GOT3 (cell line): ENCODE measurements around the gene YIF1B.
"Not testable (repeated sequence)": the region's sequence is repeated elsewhere in the genome, so short reads cannot be mapped to it uniquely, and the experiment has no call there.

Experiments
- DNase-seq: peaks from one replicate; lab custom pipeline; 2025; ENCODE audit warnings: mixed read lengths; lab: John Stamatoyannopoulos, UW

Gene YIF1B

DNA sequence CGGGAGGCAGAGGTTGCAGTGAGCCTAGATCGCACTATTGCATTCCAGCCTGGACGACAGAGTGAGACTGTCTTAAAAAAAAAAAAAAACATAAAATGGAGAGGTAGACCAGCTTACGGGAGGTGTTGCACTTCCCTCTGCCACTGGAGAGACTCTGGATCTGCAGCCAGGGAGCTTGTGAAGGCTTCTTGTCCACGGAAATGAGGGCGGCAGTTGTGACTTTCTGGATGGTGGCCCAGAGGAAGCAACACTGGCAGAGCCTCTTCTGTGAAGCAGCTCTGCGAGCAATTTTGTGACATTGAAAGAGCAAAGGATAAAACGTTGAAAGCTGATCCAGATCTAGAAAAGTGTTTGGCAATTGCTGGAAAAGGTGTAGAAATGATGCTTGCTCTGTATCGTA lies 41.0 kb downstream of the YIF1B start:
- DNase-seq: no peak

DNA sequence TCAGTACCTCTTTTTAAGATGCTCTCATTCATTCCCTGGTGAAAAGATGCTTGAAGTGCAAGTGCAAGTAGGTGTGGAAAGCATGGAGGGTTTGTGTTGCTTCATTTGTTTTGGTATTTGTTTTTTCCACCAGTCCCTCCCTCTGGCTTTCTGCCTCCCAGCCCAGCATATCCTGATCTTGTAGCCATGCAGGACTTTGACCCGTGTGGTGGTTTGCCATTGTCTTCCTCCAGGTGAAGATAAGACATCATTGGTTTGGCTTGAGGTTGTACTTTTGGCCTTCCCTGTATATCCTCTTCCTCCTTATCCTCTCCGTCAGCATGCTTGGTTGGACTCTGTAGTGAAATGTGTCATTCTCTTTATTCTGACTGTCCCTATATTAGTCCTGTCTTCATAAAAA lies 42.2 kb downstream of the YIF1B start:
- DNase-seq: no peak

DNA sequence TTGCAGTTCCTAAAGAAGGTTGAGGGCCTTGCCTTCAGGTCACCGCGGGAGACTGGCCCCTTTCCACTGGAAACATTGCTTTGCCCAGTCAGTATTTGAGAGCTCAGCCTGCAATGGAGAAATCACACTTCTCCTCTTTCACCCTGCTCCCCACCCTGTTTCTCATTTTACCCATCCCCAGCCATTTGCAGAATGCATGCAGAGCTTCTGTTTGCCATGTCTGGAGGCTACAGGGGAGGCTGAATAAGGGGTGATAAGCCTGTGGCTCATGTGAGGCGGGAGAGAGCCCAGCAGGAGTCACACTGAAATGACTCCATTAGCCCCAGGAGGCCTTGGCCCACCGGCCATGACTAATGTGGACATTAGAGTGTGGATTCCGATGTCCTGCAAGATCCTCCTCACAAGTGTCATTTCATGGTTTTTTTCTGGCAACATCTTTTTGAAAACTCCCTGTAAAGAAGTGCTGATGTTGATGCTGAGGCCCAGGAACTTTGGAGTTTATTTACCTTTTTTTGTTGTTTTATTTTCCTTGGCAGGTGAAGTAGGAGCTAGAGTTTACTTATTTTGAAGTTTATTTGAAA lies 45.1 kb downstream of the YIF1B start:
- DNase-seq: no peak

DNA sequence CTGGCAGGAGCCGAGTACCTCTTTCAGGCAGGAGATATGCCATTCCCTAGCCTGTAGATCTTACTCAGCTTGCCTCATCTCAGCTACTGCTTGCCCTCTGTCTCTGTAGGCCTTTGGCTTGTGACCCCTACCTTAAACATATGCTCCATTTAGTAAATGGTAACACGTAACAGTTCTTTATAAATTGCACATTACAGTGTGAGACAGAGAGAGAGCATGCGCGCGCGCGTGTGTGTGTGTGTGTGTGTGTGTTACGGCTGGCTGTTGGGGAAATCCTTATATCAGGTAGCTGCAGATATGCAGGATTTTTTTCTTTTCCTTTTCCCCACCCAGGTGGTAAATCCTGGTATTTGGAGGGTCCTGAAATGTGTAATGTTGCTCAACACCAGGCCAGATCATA lies 47.2 kb downstream of the YIF1B start:
- DNase-seq: no peak

DNA sequence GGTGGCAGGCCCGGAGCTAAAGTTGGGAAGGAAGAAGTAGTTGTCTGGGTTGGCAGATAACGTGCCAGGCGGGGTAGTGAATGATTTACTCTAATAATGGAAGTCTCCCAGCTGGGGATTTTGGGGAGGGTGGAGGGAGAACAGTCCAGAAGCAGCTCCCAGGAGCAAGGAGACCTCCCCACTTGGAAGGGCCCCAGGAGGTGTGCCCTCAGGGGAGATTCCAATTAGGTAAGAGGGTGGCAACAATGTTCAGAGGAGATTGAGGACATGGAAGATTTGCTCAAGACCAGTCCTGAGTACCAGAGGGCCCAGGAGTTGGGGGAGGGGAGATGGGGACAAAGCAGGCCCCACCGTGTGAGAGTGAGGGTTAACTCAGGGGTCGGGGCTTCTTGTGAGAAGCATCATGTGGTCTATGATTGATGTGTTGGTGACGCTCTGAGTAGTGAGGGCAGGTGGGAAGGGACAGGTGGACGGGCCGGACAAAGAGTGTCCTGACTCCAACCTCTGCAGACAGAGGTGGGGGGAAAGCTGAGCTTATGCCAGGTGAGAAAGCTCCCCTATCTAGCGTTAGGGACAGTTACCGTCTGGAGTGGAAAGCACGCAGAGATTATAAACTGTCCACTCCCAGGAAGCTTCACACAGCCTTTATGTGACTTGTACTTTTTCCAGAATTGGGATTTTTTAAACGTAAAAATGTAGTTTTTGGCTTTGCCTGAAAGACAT lies 47.8 kb downstream of the YIF1B start:
- DNase-seq: no peak

DNA sequence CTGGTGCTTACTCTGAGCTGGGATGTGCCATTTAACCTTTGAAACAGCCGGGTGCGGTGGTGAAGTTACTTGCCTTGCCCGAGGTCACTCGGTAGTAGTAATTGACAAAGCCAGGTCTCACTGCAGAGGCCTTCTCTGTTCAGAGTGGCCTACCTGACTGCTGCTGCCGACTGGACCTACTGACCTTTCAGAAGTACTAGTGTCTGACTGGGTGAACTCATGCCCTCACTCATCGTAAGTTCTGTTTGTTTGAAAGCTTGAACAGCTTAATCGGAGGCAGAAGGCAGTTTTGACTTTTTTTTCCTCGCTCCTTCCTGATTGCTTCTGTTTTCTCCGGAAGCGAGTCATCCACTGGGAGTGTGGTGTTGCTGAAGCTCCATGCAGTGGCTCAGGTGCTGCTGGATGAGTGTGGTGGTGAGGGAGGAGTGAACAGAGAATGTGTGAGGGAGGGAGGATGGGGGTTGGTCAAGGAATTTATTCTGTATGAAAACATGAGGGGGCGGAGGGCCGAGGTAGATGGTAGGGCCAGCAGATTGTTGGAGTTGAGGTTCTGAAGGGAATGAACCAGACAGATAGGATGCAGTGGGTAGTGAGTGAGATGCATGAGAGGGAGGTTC lies 48.7 kb downstream of the YIF1B start:
- DNase-seq: no peak

DNA sequence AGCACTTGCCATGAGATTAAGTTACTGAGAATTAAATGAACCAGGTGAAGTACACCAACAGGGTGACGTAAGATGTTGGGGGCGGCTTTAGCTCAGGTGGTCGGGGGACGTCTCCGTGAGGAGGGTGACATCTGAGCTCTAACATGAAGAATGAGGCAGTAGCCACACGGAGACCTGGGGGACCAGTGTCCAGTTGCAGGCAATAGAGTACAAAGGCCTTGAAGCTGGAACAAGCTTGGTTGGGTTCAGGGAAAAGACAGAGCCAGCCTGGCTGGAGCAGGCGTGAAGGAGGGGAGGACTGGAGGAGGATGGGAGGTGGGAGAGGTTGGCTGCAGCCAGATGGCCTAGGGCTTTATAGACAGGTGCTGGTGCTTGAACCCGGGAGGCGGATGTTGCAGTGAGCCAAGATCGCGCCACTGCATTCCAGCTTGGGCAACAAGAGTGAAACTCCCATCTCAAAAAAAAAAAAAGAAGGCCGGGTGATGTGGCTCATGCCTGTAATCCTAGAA lies 49.8 kb downstream of the YIF1B start:
- DNase-seq: no peak

DNA sequence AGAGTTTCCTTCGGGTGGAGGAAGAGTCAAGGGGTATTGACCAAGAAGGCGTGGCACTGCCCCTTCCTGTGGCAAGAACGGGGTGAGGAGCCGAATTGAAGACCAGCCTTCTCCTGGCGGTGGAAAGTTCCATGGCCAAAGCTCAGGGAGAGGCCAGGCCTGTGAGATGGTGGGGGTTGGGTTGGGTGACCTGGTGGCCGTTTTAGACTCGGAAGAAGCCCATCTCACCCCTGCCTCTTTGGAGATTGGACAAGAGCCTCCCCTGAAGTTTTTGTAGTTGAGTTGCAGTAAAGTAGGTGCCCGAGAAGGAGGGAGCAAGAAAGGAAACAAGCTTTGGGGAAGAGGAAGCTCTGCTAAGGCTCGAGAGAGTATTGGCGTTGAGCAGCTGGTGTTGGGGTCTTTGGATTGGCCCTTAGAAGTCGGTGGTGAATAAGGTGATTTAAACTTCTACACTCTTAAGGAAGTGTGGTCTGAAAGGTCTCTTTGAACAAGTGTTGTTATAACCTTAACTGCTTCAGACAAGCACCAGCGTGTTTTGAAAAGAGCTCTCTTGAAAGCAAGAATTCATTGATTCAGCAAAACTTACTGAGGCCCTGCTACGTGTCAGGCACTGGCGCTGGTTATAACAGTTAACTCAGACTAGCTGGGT lies 50.4 kb downstream of the YIF1B start:
- DNase-seq: no peak

DNA sequence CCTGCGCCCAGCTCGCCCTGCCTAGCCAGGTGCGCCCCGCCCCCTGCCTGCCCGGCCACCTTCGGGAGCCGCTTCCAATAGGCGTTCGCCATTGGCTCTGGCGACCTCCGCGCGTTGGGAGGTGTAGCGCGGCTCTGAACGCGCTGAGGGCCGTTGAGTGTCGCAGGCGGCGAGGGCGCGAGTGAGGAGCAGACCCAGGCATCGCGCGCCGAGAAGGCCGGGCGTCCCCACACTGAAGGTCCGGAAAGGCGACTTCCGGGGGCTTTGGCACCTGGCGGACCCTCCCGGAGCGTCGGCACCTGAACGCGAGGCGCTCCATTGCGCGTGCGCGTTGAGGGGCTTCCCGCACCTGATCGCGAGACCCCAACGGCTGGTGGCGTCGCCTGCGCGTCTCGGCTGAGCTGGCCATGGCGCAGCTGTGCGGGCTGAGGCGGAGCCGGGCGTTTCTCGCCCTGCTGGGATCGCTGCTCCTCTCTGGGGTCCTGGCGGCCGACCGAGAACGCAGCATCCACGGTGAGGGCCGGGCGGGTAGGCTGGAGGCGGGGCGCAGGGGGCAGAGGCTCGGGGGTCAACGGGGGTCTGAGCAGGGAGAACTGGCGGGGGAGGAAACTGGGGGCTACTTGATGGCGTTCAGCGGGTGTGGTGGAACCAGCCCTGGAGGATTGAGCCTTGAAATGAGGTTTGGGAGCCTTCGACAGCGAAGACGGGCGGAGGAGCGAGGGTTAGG lies 51.1 kb downstream of the YIF1B start, which contains the start of gene SPINT2:
SPINT2 (plus strand) TSS at position 88 of the 727 bp plus-strand sequence; CDS start at position 408, 320 bp downstream.
- no peak for DNase-seq

DNA sequence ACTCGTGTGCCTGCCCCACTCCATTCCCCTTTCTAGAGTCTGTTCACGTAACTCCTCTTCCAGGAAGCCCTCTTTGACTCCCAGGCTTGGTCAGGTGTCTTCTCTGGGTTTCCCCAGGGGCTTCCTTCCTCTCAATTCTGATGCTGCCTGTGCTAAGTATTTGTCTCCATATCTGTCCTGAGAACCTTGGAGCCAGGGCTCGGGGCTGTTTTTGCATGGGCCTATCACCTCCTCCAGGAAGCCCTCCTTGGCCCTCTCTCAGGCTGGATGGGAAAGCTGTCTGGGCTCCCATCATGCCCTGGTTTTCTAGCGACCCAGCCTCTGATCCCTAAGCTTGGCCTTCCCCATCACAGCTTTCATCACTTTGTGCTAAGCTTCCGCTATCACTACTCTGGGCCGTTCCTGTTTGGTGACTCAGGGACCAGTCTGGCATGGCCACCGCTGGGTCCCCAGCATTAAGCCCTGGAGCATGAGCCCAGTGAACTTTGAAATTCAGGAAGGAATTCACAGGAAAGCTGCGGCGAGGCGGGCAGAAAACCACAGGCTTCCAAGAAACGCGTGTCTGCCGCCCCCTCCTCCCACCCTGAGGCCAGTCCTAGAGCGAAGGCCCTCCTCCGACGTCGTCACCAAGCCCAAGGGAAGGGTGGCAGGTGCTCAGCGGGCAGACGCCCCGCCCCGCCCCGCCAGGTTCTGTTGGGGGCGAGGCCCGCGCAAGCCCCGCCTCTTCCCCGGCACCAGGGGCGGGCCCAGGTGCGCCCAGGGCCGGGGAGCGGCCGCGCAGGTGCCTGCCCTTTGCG lies 51.9 kb downstream of the YIF1B start:
- no peak for DNase-seq

DNA sequence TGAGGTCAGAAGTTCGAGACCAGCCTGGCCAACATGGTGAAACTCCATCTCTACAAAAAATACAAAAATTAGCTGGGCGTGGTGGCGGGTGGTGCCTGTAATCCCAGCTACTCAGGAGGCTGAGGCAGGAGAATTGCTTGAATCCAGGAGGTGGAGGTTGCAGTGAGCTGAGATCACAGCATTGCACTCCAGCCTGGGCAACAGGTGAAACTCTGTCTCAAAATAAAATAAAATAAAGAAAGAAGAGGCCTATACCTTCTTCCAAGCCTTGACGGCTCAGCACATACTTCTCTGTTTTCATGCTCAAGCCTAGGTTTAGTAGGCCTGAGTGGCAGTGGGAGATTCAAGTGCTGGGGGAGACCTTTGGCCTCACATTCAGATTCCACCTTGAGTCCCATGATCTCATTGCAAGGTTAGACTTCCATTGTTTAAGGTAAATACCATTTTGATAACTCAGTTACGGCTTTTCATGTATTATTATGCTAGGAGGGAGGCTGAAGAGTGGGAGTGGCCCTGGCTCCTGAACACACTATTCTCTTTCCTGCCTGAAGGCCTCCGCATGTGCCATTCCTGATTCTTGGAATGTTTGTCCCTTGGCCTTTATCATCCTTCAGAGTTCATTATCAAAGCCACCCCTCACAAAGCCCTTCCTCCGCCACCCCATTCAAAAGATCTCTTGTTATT lies 53.0 kb downstream of the YIF1B start:
- no peak for DNase-seq

DNA sequence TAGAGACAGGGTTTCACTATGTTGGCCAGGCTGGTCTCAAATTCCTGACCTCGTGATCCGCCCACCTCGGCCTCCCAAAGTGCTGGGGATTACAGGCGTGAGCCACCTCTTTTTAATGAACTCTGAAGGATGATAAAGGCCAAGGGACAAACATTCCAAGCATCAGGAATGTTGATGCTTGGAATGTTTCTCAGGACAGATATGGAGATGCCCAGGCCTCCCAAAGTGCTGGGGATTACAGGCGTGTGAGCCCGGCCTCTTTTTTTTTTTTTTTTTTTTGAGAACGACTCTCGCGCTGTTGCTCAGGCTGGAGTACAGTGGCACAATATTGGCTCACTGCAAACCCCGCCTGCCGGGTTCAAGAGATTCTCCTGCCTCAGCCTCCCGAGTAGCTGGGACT lies 53.8 kb downstream of the YIF1B start:
- not testable (repeated sequence) for DNase-seq

DNA sequence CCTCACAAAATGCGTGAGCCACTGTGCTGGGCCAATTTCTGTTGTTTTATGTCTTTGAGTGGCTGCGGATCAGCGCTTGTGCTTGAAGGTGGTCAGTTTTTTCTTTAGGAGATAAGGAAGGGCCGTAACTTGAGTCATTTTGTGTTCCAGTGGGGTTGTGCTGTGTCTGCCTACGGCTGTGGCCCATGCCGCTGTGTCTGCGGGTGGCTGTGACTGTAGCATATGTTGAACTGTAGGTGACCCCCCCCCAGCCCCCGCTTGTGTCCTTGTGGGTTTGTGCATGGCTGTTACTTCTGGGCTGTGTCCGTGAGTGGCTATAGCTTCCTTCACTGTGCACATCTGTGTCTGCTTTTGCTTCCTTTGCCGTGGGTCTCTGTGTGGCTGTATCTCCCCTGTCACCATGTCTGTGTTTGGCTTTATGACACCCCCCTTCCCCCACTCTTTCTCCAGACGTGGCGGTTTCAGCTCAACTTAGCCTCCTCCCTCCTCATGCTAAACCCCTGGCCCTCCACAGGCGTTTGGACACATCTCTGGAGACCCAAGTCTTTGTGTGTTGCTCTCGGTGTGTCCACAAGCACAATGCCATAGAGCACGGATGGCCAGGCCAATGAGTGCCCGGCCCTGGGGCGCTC lies 60.2 kb downstream of the YIF1B start:
- DNase-seq: no peak

DNA sequence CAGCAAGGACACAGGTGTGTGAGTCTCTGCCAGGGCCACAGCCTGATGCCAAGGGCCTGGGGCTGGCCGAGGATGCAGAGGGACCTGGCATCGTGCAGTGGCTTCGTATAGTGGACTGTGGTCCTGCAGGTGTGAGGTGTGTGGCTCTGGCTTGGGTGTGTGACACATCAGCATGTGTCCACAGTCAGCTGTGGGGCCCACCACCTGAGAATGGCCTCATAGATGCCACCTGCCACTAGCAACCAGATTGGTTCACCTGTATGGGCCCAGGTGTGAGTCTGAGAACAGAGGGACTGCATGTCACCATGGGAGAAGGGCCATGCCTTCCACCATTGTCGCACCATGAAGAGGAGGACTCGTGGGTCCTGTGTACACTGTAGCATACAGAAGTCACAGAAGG lies 62.0 kb downstream of the YIF1B start:
- DNase-seq: no peak
